Measurements from ENCODE around the gene SYNRG.

- TF ChIP-seq CTCF (conservative IDR thresholded peaks at IDR 0.05; ENCODE audit: low read depth, low read length) (no peak), EZH2phosphoT487 (IDR thresholded peaks at IDR 0.05; ENCODE audit: borderline replicate concordance, low read length) (no peak), EZH2 (IDR thresholded peaks at IDR 0.05; ENCODE audit: low read length, unreplicated experiment) (no peak)
Observed at GRCh38 chr17:37648555-37648954, 39.3 kb upstream of the SYNRG start.
